Hepatocyte (in vitro differentiated cells): ENCODE results near the gene FAM20A. TPM values are rescaled to one million over a fixed set of nuclear protein-coding genes. Genes with fewer than 3 reads are reported as not detected.

Experiments used
- DNase-seq: peaks from one replicate; pipeline ENCODE4 v3.0.0-alpha.2; 2016; ENCODE audit warnings: low spot score
- H2AFZ ChIP-seq: fragments of 200-600 bp; sonication (generic); 2 replicates; pipeline ENCODE4 v1.6.0; 2016; ENCODE audit warnings: antibody characterized with exemption, mild to moderate bottlenecking
- H3K27ac ChIP-seq: fragments of 200-600 bp; sonication (generic); 2 replicates; pipeline ENCODE4 v1.5.1; 2016; ENCODE audit warnings: mild to moderate bottlenecking
- H3K27me3 ChIP-seq: fragments of 200-600 bp; sonication (generic); 2 replicates; pipeline ENCODE4 v1.6.1; 2016
- H3K36me3 ChIP-seq: fragments of 200-600 bp; sonication (generic); replicated peaks from 2 replicates; pipeline ENCODE4 v1.5.1; 2016; ENCODE audit warnings: low read depth; ENCODE audit not compliant: insufficient read depth
- H3K4me1 ChIP-seq: fragments of 200-600 bp; sonication (generic); 2 replicates; pipeline ENCODE4 v1.5.1; 2016; ENCODE audit warnings: mild to moderate bottlenecking, moderate library complexity; ENCODE audit not compliant: insufficient read depth
- H3K4me2 ChIP-seq: fragments of 200-600 bp; sonication (generic); 2 replicates; pipeline ENCODE4 v1.6.0; 2016
- H3K4me3 ChIP-seq: fragments of 200-600 bp; sonication (generic); 2 replicates; pipeline ENCODE4 v1.5.1; 2016; ENCODE audit warnings: mild to moderate bottlenecking
- H3K79me2 ChIP-seq: fragments of 200-600 bp; sonication (generic); 2 replicates; pipeline ENCODE4 v1.6.0; 2017; ENCODE audit warnings: mild to moderate bottlenecking
- H3K9me2 ChIP-seq: fragments of 200-600 bp; sonication (generic); replicated peaks from 2 replicates; pipeline ENCODE4 v1.6.0; 2017; ENCODE audit warnings: mild to moderate bottlenecking; ENCODE audit not compliant: insufficient read depth
- H3K9me3 ChIP-seq: fragments of 200-600 bp; sonication (generic); 2 replicates; pipeline ENCODE4 v1.5.1; 2016; ENCODE audit warnings: low read depth, mild to moderate bottlenecking
- H4K20me1 ChIP-seq: fragments of 200-600 bp; sonication (generic); 2 replicates; pipeline ENCODE4 v1.6.0; 2016; ENCODE audit warnings: mild to moderate bottlenecking; ENCODE audit not compliant: insufficient read depth, poor library complexity, severe bottlenecking
- CTCF ChIP-seq: fragments of 200-600 bp; sonication (generic); IDR thresholded peaks from 2 replicates; pipeline ENCODE4 v1.5.1; 2016; ENCODE audit warnings: antibody characterized with exemption, mild to moderate bottlenecking; ENCODE audit not compliant: poor library complexity
- EZH2 ChIP-seq: fragments of 200-600 bp; sonication (generic); IDR thresholded peaks from 2 replicates; pipeline ENCODE4 v1.6.1; 2016; ENCODE audit warnings: antibody characterized with exemption, mild to moderate bottlenecking, borderline replicate concordance
- EZH2phosphoT487 ChIP-seq: fragments of 200-600 bp; sonication (generic); IDR thresholded peaks from one replicate; pipeline ENCODE4 v1.6.1; 2018; ENCODE audit warnings: antibody characterized with exemption, mild to moderate bottlenecking, low read depth, moderate library complexity; ENCODE audit not compliant: unreplicated experiment, severe bottlenecking
- WGBS: methylation state at CpG from one replicate; pipeline ENCODE4 v1.1.6; 2016; ENCODE audit warnings: low lambda C conversion rate; ENCODE audit errors: missing lambda C conversion rate; 5-methylcytosine and 5-hydroxymethylcytosine counted together
- polyA plus RNA-seq: library from polyadenylated mRNA; unstranded; fragments of >200 nt; fragmentation: Nextera tagmentation; extraction: Ambion mirVana; gene quantifications from 2 replicates; pipeline ENCODE4 v1.2.1, GENCODE V29; 2016
- total RNA-seq: library from RNA; depleted of rRNA; stranded (reverse); fragments of >200 nt; gene quantifications from 2 replicates; pipeline ENCODE4 v1.2.3, GENCODE V29; 2014

Gene FAM20A
- total and polyA plus RNA-seq, 2 experiments from 2014 or later = 19.9 to 39.7 TPM

- DNase-seq = no peak
- no peaks in the 10 kb centered on the region for H3K27me3 ChIP-seq
- H3K4me2 ChIP-seq = no peak overlapping the region
- H3K9me2 ChIP-seq = no peaks in the 10 kb centered on the region
- H3K4me3 ChIP-seq = no peak overlapping the region
- H3K36me3 ChIP-seq = no peaks in the 10 kb centered on the region
- no peaks in the 10 kb centered on the region for H3K79me2 ChIP-seq
- H3K27ac ChIP-seq = no peak overlapping the region
- H3K4me1 ChIP-seq = no peaks in the 10 kb centered on the region
- no peak overlapping the region for H2AFZ ChIP-seq
- H4K20me1 ChIP-seq = no peaks in the 10 kb centered on the region
- H3K9me3 ChIP-seq = peaks cover 9% of the 10 kb centered on the region
- TF ChIP-seq EZH2phosphoT487 = no peak
- no peak for TF ChIP-seq CTCF
- no peak for TF ChIP-seq EZH2
- 100% methylated on average over 1 of the region's 1 CpG for WGBS
Measured at GRCh38 chr17:68608515-68609130, 7.5 kb upstream of the FAM20A start.

GRCh38 chr17:68606451-68607307, 5.5 kb upstream of the FAM20A start:
- DNase-seq = no peak
- Histone ChIP-seq H3K4me2 (no peak overlapping the region), H3K27ac (no peak overlapping the region)

GRCh38 chr17:68605914-68606313, 4.7 kb upstream of the FAM20A start:
- peaks cover 6% of the 10 kb centered on the region for H3K27me3 ChIP-seq

More at GRCh38 chr17:68606451-68607307, 5.5 kb upstream of the FAM20A start:
- WGBS = 90% methylated on average over 2 of the region's 2 CpGs
- no peaks in the 10 kb centered on the region for H3K79me2 ChIP-seq
- no peak overlapping the region for H2AFZ ChIP-seq
- H3K4me3 ChIP-seq = no peak overlapping the region
- peaks cover 6% of the 10 kb centered on the region for H3K27me3 ChIP-seq
- H3K9me3 ChIP-seq = peaks cover 9% of the 10 kb centered on the region
- no peaks in the 10 kb centered on the region for H3K36me3 ChIP-seq
- H4K20me1 ChIP-seq = no peaks in the 10 kb centered on the region
- no peaks in the 10 kb centered on the region for H3K4me1 ChIP-seq
- no peaks in the 10 kb centered on the region for H3K9me2 ChIP-seq
- TF ChIP-seq EZH2phosphoT487 (no peak), CTCF (no peak), EZH2 (no peak)

GRCh38 chr17:68603656-68604055, 2.5 kb upstream of the FAM20A start:
- DNase-seq = no peak
- Histone ChIP-seq H3K4me1 (peaks cover 8% of the 10 kb centered on the region), H2AFZ (no peak overlapping the region), H4K20me1 (no peaks in the 10 kb centered on the region), H3K27me3 (peaks cover 6% of the 10 kb centered on the region), H3K9me3 (peaks cover 2% of the 10 kb centered on the region), H3K4me2 (no peak overlapping the region), H3K4me3 (no peak overlapping the region), H3K36me3 (no peaks in the 10 kb centered on the region), H3K27ac (no peak overlapping the region), H3K9me2 (no peaks in the 10 kb centered on the region), H3K79me2 (no peaks in the 10 kb centered on the region)
- 89% methylated on average over 3 of the region's 3 CpGs for WGBS
- no peak for TF ChIP-seq EZH2
- TF ChIP-seq EZH2phosphoT487 = no peak
- TF ChIP-seq CTCF = no peak

More at GRCh38 chr17:68605914-68606313, 4.7 kb upstream of the FAM20A start:
- no peak overlapping the region for H3K4me3 ChIP-seq
- DNase-seq = no peak
- H3K4me2 ChIP-seq = no peak overlapping the region
- TF ChIP-seq EZH2phosphoT487 = no peak
- no peak overlapping the region for H2AFZ ChIP-seq
- H3K9me2 ChIP-seq = no peaks in the 10 kb centered on the region
- H3K36me3 ChIP-seq = no peaks in the 10 kb centered on the region
- WGBS = 81% methylated on average over 1 of the region's 1 CpG
- no peak overlapping the region for H3K27ac ChIP-seq
- H3K9me3 ChIP-seq = peaks cover 9% of the 10 kb centered on the region
- H3K79me2 ChIP-seq = no peaks in the 10 kb centered on the region
- H4K20me1 ChIP-seq = no peaks in the 10 kb centered on the region
- H3K4me1 ChIP-seq = no peaks in the 10 kb centered on the region
